ELF-1 (cell line): ENCODE measurements around the gene NTM.
"Not testable (repeated sequence)": the region's sequence is repeated elsewhere in the genome, so short reads cannot be mapped to it uniquely, and the experiment has no call there.

Experiments used
- DNase-seq: peaks from one replicate; pipeline ENCODE4 v3.0.0-alpha.2; 2016; ENCODE audit warnings: low read depth, low spot score

NTM gene

DNA sequence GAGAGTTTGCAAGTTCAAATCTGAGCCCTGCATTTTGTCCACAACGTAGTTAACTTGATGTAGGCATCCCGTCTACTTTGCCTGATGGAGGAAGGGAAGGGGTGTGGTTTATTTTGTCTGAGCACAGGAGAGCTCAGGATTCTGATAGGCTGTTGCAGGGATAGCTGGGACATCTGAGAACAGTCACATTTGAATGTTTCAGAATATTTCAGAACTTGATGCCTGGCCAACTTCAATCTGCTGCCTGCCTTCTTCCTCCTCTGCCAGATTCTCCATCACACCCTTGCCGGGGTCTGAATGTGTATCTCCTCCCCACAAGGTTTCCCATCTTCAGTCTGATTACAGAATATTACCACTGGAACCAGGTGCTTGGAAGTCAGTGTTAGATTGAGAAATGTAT lies 51.6 kb downstream of the NTM start:
- DNase-seq: no peak

DNA sequence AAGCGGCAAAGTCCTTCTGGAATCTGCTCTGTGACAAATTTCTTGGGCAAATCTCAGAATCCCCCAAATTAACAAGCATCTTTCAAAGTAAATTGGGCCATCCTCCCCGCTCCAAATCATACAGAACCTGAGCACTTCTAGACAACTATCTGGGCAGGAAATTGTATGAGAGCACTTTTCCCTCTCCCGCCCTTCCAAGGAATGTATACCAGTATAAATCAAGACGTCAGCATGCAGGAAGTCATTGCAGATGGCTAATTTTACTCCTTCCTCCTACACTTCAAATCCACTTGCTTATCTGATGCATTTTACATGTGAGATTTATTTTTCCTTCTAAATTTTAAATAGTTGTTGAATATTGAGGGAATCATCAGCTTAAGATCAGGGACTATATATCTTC lies 52.1 kb downstream of the NTM start:
- no peak for DNase-seq

DNA sequence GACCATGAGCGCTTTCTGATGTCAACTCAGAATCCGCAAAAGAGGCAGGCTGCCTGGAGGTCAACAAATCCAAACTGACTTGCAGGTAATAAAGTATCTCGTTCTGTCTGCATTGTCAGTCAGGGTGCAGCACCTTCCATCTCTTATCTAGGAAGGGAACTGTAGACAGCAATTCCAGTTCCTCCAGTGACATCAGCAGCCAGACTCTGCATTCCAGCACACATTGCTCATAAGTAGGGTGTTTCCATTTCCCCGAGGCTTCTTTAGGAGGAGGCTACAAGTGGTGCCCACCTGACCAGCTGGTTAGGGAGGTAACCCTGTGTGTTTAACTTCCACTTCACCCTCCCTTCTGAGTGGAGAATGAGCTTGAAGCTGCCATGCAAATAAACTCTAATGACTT lies 53.3 kb downstream of the NTM start:
- peak; percentile 77 for DNase-seq

DNA sequence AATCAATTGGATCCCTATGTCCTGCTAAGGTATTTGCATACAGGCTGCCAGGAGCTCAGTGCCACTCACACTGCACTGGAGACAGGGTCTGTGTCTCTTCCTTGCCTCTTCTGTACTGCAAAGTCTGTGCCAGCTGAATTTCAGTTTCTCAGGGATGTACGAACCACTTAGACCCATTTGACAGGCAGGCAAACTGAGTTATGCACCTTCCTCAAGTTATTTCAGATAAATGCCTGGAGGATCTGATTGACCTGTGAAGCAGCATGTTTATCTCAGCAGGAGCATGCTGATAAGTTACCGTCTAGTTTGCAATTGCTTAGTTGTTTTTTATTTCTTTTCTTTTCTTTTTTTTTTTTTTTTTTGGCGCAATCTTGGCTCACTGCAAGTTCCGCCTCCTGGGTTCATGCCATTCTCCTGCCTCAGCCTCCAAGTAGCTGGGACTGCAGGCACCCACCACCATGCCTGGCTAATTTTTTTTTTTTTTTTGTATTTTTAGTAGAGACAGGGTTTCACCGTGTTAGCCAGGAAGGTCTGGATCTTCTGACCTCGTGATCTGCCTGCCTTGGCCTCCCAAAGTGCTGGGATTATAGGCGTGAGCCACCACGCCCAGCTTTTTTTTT lies 54.0 kb downstream of the NTM start:
- not testable (repeated sequence) for DNase-seq

DNA sequence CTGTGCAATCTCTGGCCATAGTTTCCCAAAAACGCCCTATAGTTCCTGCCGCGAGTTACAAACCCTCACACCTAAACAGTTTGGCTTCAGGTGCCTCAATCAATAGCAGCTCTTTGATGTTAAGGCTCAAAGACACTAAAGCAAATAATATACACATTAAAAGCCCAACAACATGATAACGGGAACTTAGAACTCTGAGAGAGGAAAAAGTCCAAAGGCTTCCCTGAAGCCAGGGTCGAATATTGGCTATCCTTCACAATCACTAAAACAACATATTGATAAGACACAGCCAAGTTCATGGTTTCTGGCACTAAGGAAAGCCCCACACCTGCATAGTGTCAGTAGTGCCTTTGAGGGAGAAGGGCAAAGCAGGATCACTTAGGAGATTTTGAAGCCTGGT lies 54.9 kb downstream of the NTM start:
- no peak for DNase-seq

DNA sequence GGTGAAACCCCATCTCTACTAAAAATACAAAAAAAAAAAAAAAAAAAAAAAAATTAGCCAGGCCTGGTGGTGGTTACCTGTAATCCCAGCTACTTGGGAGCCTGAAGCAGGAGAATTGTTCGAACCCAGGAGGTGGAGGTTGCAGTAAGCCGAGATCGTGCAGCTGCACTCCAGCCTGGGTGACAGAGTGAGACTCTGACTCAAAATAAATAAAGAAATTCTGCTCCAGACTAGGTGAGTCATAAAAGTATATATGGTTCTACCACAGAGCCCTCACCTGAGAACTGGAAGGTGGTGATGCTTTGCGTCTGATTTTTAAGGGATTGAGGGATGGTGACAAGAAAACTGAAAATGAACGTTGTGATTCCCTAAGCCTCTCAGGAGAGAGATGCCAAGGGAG lies 58.4 kb downstream of the NTM start:
- no peak for DNase-seq

DNA sequence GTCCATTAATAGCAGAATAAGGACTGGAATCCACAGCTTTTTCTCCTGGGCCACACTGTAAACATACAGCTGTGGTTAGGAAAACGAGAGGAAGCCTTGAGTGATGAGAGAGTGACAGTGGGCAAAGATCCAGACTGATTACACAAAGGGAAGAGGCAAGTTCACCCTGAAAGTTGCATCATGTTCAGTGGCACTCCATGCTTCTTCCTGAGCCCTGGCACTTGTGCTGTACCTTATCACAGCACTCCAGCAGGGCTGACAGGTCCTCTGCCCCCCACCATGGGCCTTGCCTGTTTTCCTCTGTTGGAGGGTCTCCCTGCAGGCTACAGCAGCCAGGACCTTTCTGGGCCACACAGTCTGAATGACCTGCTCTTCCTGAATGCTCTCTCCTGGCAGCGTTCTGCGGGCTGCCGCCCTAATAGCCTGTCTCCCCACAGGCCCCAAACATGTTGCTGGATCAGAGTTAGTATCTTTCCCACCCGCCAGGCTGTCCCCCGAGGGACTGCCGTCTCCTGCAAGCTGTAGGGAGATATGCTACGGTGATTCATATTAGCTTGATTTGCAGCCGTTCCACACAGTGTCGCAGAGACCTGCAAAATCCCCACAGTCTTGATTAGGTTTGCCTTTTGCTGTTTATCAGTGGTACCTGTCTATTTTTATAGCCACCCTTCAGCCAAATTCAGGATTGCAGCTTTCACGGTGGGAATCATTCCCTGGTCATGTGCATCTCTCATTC lies 60.2 kb downstream of the NTM start:
- DNase-seq: no peak

DNA sequence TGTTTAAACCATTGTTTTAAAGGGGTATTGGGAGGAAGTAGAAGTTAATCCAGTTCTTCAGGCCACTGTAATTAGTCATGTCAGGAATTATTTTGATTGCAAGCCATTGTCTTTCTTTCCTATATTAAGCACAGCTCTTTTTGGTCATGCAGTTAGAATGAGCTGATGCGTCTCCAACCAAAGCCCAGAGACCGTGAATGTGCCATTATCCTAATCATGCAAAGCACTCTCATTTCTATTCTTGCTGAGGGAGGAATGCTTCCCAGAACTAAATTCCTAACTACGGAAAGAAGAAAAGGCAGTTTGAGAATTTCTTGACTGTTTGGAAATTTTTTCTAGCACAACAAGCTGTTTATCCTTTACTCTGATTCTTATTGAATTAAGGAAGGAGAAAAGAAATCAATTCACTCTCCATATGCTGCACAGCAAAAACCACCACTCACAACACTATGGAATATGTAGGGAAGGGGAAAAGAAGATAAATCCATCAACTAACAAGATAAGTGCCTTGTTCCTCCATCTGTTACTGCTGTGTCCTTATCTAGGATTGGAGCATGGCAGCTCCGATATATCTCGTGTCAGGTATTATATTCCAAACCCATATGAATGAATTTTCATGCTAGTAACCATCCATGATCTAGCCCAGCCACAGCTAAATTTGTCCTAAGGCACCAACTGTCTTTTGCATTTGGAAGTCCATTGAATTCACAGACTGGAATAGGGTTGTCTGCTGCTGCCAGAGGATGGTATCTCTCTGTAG lies 70.8 kb downstream of the NTM start:
- no peak for DNase-seq

DNA sequence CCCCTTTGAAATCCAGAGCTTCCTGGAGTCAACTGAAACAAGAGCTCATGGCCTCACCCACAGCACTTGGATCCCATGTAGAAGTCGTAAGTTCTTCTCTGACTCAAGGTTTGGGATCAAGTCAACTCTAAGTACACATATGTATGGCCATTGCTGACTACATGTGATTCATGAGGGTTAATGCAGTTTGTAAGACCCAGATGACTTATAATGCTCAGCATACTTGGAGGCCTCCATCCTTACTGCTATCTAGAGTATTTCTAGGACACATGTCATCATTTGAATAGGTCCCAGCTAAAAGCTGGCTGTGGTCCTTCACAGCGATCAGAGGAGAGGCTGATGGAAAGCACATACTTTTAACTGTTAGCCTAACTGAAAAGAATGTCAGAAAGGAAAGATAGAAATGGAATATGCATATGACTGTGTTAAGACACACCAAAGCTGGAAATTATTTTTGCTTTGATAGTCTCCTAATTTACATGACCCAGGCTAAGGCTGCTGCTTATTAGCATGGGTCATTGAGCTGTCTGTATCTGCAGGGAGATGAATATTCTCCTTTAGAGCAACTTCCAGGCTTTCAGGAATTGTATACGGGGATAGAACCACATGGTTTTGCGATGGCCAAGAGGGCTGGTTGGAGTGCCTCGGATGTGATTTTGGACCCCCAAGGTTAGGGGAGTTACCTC lies 76.3 kb downstream of the NTM start:
- DNase-seq: no peak

DNA sequence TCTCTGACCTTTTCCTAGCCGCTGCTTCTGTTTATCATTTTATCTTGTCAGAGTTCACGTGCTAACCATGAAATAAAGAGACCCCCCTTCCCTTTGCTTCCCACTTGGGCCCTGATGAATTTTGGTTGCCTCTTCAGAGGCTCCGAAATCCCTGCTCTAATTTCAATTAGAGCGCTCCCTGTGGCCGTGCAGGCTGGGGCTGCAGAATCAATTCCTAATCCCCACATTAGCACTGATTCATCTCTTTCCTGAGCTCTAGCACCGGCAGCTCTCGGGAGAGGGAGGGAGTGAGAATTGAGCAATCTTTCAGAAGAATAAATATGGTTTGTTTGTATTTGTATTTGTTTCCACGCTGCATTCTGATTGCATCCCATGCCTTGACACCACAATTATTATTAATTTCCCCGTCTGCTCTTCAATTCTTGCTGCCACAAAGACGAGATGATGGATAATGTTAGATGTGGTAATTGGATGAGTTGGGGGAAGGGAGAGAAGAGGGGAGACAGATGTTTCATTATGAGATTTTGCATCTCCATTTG lies 76.9 kb downstream of the NTM start:
- DNase-seq: no peak

DNA sequence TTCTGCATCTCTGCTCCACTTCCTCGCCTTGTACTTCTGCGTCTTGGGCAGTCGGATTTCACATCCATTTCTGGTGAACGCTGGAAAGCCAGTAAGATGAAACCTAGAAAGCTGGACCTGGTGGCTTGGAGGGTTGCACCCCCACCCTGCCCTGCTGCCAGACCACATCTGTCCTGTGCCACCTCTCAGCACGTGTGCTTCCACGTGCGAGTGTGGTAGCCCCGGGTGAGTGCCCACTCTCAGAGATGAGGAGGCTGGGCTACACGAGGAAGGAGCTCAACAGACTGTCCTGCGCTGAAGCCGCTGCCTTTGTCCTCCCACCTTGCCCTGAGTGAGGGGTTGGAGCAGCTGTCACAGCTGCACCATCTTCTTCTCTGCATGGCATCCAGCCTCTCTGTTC lies 77.5 kb downstream of the NTM start:
- no peak for DNase-seq

DNA sequence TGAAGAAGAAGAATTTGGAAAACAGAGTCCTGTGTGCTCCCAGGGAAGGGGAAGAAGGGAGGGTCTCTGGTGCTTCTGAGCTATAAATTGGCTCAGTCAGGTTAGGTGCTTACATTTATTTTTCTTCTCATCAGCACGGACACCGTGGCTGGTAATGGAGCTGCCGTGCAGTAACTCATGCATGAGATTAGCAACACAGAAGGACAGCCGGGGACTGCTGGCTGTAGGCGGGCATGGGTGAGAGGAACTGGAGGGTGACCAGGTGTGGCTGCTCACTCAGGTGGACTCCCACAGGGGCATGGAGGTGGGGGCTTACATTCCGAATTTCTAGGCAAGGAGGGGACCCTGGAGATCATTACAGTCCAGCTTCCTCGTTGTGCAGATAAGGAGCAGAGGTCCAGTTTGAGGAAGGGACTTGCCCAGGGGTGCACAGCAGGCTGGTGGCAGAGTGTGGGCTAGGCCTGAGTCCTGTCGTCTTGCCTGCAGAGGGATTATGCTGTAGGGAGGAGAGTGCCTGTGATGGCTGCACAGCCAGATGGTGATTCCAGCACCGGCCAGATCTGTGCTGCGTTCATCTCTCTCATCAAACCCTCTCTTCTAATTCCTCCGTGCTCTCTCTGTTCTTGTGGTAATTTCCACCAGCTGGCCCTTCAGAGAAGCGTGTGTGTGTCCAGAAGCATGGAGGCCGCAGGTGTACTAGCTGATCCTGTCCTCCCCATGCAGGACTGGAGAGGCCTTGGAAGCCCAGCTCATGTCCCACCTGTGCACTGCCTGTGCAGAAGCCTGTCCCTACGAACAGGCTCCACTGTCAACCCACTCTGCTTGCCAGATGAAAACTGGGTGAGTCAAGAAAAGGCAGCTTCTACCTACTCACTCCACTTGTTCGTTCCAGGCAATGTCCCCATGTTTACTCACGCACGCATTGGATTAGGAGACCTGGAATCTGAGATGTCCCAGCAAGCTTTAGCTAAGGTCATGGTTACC lies 78.9 kb downstream of the NTM start:
- DNase-seq: no peak

DNA sequence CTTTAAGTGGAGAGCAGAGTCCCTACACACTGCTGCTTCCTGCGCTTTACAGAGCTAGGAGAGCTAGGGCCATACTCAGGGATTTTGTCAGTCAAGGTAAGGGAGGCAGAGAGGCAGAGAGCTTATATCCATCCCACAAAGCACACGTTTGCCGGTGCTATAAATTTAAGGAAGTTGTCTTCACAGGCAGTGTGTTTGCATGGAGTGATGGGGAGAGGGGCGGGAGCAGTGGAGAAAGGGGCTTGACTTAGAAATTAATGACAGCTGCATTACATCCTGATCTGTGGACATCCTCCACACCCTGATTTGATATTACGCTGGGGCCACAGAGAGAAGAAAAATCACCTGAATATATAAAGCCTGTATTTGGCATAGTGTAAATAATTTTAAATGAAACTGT lies 84.1 kb downstream of the NTM start:
- no peak for DNase-seq

DNA sequence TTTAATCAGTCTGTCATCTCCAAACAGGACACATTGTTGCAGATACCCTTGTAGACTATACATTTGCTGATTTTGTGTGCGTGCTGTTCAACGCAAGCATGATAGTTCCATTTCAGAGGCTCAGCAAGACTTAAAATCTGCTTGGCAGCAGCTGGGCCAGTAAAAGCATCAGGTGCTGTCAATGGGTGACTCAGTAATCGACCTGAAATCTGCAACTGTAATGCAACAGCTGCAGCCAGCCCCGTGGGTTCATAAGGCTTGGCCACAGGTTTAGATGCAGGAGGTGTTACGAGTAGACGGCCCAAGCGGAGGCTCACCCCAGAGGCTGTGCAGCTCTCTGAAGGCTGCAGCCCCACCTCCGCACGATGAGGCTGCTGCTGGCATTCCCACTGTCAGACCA lies 84.6 kb downstream of the NTM start:
- DNase-seq: no peak

DNA sequence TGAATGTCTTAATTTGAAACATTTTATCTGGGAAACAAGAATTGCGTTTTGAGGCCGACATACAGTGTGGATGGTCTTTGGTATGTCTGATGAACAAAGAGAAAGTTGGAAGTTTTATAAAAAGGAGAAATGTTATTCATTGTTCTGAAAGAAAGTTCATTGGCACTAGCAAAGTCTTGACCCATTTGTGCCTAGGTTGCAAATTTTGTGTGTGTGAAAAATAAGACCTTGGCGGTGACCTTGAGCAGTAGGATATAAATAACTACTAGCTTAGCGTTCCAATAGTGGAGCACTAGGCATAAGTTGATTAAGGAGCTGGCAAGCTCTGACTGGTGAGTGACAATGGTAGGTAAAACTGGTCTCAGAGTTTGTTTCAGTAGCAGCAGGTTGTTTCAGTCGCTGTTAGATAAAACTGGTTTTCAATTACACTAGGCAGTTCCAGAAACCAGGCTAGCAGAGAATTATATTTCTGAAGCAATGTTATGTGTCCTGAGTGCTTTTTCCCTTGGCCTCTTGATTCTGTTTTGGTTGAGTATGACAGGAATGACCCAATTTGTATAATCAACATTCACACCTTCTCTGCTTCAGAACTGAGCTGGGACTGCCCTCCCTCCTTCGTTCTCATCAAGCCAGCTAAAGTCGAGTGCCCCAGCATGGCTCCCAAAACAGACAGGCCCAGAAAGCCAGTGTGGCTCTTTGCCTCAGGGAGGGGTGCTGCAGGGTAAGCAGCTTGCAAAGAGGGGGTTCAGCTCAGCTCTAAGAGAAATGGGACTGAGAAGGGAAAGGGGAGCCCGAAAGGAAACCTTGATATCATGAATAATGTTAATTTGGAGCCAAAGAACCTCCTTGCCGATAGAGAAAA lies 85.7 kb downstream of the NTM start:
- DNase-seq: no peak

DNA sequence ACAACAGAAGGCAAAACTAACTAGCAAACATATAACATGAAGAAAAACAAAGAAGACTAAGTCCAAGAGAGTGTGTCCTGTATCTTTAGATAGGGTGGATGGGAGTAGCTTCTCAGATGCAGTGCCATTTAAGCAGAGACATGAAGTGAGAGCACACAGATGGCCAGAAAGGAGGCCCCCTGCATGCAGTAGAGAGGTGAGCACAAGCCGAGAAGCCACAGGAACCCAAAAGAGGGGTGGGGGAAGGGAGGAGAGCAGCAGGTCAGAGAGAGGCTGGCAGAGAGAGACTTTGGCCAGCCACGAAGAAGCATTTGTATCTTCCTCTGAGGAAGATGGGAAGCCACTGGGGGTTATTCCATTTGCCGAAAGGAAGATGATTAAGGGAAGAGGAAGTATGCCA lies 86.7 kb downstream of the NTM start:
- no peak for DNase-seq

DNA sequence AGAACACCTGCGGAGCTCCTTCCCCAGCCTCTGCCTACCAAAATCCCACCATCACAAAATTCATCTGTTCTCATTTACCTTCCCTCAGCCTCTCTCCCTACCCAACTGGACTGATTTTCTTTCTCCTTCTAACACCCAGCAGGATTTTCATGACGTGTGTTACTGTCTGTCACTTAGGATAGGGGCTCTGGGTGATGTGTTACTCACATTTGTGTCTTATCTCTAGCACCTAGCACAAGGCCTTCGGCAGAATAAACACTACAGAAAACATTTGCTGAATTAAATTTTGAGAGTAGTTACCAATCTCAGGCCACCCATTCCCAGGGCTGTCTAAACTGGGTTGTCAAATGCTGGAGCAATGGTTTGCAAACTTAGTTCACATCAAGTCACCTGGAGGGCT lies 88.0 kb downstream of the NTM start:
- no peak for DNase-seq

DNA sequence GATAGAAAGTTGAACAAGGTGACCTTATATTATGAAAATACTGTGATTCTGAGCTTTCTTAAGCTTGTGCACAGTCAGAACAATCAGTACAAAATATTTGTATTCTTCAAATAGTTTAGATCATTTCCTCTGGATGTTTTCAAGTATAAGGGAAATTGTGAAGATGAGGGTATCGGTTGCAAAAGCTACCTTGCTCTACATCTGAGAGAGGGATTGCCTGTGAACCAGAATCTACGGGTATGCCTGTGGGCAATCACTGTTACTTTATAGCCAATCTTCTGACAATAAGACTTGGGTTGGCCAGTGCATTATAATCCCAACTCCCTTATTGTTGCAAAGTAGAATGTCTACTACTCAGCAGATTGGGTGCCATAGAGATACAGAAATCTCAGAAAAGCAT lies 90.5 kb downstream of the NTM start:
- no peak for DNase-seq

DNA sequence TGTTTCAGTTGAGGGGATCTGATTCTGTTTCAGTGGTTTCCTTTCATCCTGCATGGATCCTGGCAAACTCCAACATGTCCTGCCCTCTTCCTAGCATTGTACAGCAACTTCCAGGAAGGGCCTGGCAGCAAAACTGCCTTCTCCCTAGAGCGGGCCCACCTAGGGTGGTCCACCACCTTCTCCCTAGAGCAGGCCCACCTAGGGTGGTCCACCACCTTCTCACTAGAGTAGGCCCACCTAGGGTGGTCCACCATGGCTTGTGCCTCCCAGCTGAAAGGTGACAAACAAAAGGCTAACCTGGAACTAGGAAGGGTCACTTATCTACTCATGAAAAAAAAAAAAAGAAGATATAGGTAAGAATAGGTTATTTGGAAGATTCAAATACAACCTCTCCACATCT lies 92.2 kb downstream of the NTM start:
- no peak for DNase-seq

DNA sequence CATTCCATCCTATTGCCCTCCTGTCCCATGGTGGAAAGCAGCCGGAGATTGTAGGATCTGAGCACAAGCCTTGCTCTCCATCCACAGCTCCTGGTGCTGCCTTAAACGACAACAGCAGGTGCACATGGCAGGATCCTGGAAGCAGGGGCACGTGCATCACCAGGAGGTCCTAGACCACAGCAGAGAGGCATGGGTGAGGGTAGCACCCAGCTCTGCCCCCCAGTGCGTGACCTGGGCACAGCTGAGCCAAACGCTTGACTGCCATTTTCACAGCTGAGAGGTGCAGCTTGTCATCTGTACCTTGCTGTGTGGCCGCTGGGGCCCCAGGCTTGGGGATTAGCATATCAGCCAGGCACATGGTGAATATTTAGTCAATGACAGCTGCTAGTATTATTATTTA lies 92.7 kb downstream of the NTM start:
- DNase-seq: no peak
